ENCODE measurements around the gene VWA3B. TPM values are rescaled to one million over a fixed set of nuclear protein-coding genes. Genes with fewer than 3 reads are reported as not detected.
"Not testable (repeated sequence)": the region's sequence is repeated elsewhere in the genome, so short reads cannot be mapped to it uniquely, and the experiment has no call there.

Gene VWA3B
- total RNA-seq, 1 donor, result not detected

- H3K4me3 ChIP-seq (ENCODE audit: low read depth, low read length), result no peak overlapping the region
- DNase-seq (ENCODE audit: low read depth), result no peak
- TF ChIP-seq CTCF (IDR thresholded peaks at IDR 0.05; ENCODE audit: insufficient read depth, low read length), result no peak
These were observed 165.2 kb downstream of the VWA3B start for GRCh38 chr2:98252038-98252773.

- no peak overlapping the region for H3K4me3 ChIP-seq (ENCODE audit: low read depth, low read length)
- peak; percentile 92 for DNase-seq (ENCODE audit: low read depth)
- TF ChIP-seq CTCF (IDR thresholded peaks at IDR 0.05; ENCODE audit: insufficient read depth, low read length), result no peak
These were observed 166.6 kb downstream of the VWA3B start for GRCh38 chr2:98253461-98254070.

GRCh38 chr2:98254504-98255059 is 167.6 kb downstream of the VWA3B start:
- no peak for TF ChIP-seq CTCF (IDR thresholded peaks at IDR 0.05; ENCODE audit: insufficient read depth, low read length)
- DNase-seq (ENCODE audit: low read depth), result no peak
- H3K4me3 ChIP-seq (ENCODE audit: low read depth, low read length), result no peak overlapping the region

GRCh38 chr2:98258906-98259305 is 171.9 kb downstream of the VWA3B start:
- TF ChIP-seq CTCF (IDR thresholded peaks at IDR 0.05; ENCODE audit: insufficient read depth, low read length), result no peak
- peak; percentile 12 for DNase-seq (ENCODE audit: low read depth)
- H3K4me3 ChIP-seq (ENCODE audit: low read depth, low read length), result no peak overlapping the region

- H3K4me3 ChIP-seq (ENCODE audit: low read depth, low read length), result no peak overlapping the region
- no peak for DNase-seq (ENCODE audit: low read depth)
- TF ChIP-seq CTCF (IDR thresholded peaks at IDR 0.05; ENCODE audit: insufficient read depth, low read length), result no peak
These were observed 176.4 kb downstream of the VWA3B start for GRCh38 chr2:98263362-98263761.

- not testable (repeated sequence) for DNase-seq (ENCODE audit: low read depth); H3K4me3 ChIP-seq (ENCODE audit: low read depth, low read length)
These were observed 181.3 kb downstream of the VWA3B start for GRCh38 chr2:98268225-98268624.

- peak; percentile 83 for TF ChIP-seq CTCF (IDR thresholded peaks at IDR 0.05; ENCODE audit: insufficient read depth, low read length)
- H3K4me3 ChIP-seq (ENCODE audit: low read depth, low read length), result no peak overlapping the region
- DNase-seq (ENCODE audit: low read depth), result peak; percentile 85
These were observed 182.3 kb downstream of the VWA3B start for GRCh38 chr2:98269274-98269673.
